HG03108 (cell line): ENCODE results near the gene AARSD1.
"Not testable (repeated sequence)": the region's sequence is repeated elsewhere in the genome, so short reads cannot be mapped to it uniquely, and the experiment has no call there.

Source experiments
- ATAC-seq: cut with Tn5 transposase; IDR thresholded peaks from one replicate; pipeline ENCODE4 v1.9.1; 2021; ENCODE audit warnings: moderate library complexity; ENCODE audit not compliant: unreplicated experiment

Gene AARSD1

GRCh38 chr17:42920922-42921321 is 43.3 kb downstream of the AARSD1 start:
- ATAC-seq: no peak

- ATAC-seq: no peak
These were observed 44.0 kb downstream of the AARSD1 start for GRCh38 chr17:42920106-42920900.

GRCh38 chr17:42919522-42920077 is 44.7 kb downstream of the AARSD1 start:
- ATAC-seq: not testable (repeated sequence)

- no peak for ATAC-seq
These were observed 45.2 kb downstream of the AARSD1 start for GRCh38 chr17:42918902-42919521.

- no peak for ATAC-seq
These were observed 47.0 kb downstream of the AARSD1 start for GRCh38 chr17:42917236-42917603.

- not testable (repeated sequence) for ATAC-seq
These were observed 47.6 kb downstream of the AARSD1 start for GRCh38 chr17:42916388-42917235.

GRCh38 chr17:42915288-42915687 is 49.0 kb downstream of the AARSD1 start:
- not testable (repeated sequence) for ATAC-seq

GRCh38 chr17:42913981-42914617 is 50.2 kb downstream of the AARSD1 start:
- no peak for ATAC-seq

- ATAC-seq: no peak
These were observed 50.7 kb downstream of the AARSD1 start for GRCh38 chr17:42913522-42913921.

GRCh38 chr17:42908872-42909700 is 55.2 kb downstream of the AARSD1 start:
- ATAC-seq: no peak

- ATAC-seq: no peak
These were observed 57.3 kb downstream of the AARSD1 start for GRCh38 chr17:42906772-42907446.

- ATAC-seq: no peak
These were observed 60.2 kb downstream of the AARSD1 start for GRCh38 chr17:42904110-42904469.

- ATAC-seq: no peak
These were observed 62.6 kb downstream of the AARSD1 start for GRCh38 chr17:42901535-42902229.
